ENCODE results near the gene IFNK.
A peak's percentile ranks its signal among the peaks of the same experiment; 100 is the strongest.
"Not testable (repeated sequence)": the region's sequence is repeated elsewhere in the genome, so short reads cannot be mapped to it uniquely, and the experiment has no call there.

Gene IFNK, protein sequence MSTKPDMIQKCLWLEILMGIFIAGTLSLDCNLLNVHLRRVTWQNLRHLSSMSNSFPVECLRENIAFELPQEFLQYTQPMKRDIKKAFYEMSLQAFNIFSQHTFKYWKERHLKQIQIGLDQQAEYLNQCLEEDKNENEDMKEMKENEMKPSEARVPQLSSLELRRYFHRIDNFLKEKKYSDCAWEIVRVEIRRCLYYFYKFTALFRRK

DNA sequence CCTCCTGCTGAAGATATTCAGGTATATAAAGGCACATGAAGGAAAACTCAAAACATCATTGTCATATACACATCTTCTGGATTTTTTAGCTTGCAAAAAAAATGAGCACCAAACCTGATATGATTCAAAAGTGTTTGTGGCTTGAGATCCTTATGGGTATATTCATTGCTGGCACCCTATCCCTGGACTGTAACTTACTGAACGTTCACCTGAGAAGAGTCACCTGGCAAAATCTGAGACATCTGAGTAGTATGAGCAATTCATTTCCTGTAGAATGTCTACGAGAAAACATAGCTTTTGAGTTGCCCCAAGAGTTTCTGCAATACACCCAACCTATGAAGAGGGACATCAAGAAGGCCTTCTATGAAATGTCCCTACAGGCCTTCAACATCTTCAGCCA lies at the start of gene IFNK:
Gene IFNK, plus strand, starts transcription at position 55 of the 400 bp plus-strand sequence. Its CDS starts 47 bp downstream, at position 102.
- no peak for DNase-seq

DNA sequence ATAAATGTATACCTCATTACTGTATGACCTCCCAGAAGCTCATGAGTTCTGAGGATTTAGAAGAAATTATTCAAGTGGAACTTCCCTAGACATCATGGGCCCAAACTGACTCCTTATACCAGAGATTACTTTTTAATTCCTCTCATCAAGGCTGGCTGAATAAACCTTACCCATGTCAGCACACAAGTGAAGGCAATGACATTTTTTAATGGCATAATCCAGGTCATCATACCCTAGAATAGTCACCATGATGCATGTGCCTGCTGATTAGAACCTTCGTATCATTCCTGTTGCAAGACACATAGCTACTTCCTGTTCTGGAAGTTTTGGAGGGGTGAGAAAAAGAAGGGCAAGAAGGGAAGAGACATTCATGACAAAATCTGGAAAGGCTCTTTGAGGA lies 49.8 kb upstream of the IFNK start:
- no peak for DNase-seq

DNA sequence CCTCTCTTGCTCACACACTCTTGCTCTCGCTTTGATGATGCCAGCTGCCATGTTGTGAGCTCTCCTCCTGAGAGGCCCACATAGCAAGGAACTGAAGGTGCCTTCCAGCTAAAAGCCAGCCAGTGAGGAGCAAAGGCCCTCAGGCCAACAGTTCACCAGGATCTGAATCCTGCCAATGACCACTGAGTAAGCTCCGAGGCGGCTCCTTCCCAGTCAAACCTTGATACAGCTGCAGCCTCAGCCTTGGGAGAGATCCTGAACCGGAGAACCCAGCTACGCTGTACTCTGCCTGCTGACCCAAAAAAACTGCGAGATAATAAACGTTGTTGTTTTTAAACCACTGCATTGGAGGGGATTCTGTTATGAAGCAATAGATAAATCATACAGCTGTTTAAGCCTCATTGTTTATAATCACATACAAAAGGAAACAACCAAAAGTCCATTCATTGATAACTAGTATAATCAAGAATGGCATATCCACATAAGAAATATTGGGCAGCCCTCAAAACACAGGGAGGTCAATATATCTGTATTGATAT lies 49.0 kb upstream of the IFNK start:
- DNase-seq: no peak

GRCh38 chr9:27476870-27477515 lies 47.1 kb upstream of the IFNK start:
- no peak for DNase-seq

GRCh38 chr9:27478322-27478721 lies 45.8 kb upstream of the IFNK start:
- DNase-seq: no peak

- DNase-seq: no peak
Measured at GRCh38 chr9:27482709-27483108, 41.4 kb upstream of the IFNK start.

- no peak for DNase-seq
Measured at GRCh38 chr9:27483576-27483975, 40.5 kb upstream of the IFNK start.

DNA sequence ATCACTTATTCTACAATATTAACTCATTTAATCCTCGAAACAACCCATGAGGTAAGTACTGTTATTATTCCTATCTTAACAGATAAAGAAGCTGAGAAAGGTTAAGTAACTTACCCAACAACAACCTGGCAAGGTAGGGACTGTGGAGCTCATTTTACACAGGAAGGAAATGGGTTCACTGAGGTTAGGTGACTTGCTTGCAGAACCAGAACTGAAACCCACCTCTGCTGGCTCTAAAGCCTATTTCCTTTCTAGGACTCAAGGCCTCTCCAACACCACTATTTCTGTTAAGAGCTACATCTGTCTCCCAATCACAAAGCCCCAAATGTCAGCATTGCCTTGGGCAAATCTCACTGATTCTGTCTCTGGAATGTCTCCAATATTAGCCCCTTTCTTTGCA lies 38.9 kb upstream of the IFNK start:
- DNase-seq: peak; percentile 6 to 22

DNA sequence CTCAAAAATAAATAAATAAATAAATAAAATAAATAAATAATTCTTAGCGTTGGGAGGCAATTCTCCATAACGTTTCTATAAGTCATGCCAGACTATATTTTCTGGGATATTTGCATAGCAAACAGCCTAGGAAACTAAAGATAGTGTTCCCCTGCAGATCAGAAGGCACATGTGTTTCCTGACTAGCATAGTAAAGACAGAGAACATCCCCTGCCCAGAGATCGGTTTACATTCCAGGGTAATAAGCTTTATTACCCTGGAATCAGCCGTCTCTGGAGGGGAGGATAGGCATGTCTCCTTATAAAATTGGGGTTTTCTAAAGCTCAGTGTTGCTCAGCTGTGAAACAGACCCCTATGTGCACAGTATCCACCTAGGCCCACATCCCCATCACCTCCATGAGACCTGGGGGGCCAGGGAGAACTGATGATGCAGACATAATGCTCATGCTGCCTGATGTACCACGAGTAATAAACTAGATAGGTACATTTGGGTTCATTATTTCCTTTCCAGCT lies 36.9 kb upstream of the IFNK start:
- no peak for DNase-seq

- no peak for DNase-seq
Measured at GRCh38 chr9:27487927-27488326, 36.2 kb upstream of the IFNK start.

DNA sequence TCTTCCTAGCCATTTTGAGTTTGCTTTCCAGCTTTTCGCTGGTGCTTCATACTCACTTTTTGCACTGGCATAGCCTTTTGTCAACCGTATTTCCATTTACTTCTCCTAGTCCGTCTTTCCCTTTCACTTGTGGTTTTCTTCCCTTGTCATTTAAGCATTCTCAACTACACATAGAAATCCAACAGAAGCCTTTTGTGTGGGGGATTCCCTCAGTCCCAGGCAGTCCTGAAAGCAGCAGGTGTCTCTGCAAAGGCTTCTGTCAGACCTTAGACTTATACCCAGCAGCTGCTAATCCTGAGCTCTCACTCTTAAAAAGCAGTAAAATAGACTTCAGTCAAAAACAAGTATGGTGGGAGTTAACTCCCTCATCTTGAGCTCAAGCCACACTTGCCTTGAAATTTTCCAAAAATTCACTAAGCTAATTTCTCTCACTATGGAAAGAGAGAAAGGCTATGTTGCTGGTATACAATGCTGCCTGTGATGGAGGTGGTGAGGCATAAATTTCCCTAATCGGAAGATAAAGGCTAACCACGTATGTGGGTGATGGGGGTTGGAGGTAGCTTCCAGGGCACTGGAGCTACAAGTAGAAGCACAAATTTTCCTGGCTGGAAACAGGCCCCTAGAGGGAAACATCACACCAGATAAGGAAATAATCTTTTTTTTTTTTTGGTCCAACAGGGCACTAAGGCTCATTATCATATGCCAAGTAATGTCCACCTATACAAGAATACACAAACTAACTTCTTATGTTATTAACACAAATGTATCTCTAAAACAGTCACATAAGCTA lies 34.8 kb upstream of the IFNK start:
- DNase-seq: no peak

DNA sequence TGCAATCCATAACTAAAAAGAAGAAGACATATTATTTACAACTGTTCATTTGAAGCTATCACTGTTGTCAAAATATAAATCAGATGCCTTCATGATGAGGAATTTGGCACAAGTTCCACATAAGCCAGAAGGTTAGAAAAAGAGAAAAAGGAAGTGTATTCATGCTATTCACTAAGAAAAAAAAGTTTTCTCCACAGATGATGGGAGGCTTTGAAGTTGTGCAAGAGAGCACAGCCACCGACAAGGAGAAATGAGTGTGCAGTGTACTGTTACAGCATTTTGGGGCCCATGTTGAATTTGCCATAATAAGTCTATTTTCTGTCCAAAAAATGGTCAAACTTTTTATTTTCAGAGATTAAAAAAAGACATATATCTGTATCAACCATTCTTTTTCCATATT lies 32.9 kb upstream of the IFNK start:
- peak in 1 of 2 donors; percentile 4 for DNase-seq

DNA sequence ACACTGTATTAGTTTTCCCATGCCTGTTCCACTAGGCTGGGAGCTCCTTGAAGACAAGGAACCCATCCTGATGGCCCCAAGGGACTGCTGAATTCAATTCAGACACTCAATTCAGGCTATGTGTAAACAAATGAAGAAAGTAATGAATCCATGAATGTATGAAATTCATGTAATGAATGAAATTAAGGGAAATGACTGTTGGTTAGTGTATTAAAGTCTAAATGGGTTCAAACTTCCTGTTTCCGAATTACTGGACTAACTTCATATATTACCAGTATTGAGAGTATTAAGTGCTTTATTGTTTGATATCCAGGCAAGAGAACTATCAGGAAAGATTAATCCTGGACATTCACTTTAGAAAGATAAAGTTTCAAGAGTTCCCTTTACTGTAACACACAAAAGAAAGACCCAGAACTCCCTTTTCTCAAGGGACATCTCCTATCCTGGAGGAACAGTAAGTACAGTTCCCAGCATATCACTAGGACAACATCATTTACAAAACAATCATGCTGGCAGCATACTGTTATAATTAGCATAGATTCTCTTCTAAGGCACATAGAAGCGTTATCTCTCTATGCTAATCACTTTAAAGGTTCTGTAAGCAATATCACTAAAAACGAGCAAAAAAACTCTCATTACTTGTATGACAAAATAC lies 28.5 kb upstream of the IFNK start:
- DNase-seq: no peak

- DNase-seq: no peak
Measured at GRCh38 chr9:27496135-27496504, 28.0 kb upstream of the IFNK start.

DNA sequence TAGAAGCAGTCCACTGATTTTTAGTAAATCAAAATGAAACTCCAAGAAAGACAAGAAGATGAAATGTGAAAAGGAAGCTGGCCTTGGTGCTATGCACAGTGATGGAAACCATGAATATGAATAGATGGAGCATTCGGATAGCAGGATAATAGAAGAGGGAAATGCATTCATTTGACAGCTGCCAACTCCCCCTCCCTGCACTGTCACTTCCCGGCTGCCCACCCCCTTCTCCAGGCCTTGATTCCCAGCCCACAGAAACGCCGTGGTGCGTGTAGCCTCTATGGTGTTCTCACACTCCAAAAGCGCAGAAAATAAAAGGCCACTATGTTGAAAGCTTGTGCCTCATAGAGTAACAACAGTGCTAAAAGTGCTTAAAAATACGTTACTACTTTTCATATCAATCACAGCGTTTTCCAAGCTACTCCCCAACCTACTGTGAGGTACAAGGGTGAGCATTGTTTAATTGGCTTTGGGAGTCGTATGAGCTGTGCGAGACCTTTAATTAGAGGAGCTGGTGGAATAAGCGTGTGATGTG lies 26.1 kb upstream of the IFNK start:
- no peak for DNase-seq

DNA sequence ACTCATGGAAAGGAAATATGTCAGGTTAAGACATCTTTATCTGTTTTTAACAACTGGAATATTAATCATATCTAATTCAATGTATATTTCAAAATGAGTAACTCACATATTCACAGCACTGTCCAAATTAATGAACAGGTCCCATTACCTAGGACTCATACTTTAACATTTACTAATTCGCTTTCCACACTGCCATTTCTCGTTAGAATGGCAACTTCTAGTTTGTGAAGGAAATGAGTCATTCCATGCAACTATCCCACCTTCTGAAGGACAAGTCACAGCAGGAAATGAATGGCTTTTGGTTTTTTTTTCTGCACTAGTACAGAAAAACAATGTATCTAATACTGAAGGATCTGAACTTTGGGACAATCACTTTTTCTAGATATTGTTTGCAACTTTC lies 24.6 kb upstream of the IFNK start:
- DNase-seq: no peak

DNA sequence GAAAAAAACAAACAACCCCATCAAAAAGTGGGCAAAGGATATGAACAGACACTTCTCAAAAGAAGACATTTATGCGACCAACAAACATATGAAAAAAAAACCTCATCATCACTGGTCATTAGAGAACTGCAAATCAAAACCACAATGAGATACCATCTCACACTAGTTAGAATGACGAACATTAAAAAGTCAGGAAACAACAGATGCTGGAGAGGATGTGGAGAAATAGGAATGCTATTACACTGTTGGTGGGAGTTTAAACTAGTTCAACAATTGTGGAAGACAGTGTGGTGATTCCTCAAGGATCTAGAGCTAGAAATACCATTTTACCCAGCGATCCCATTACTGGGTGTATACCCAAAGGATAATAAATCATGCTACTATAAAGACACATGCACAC lies 23.2 kb upstream of the IFNK start:
- not testable (repeated sequence) for DNase-seq

DNA sequence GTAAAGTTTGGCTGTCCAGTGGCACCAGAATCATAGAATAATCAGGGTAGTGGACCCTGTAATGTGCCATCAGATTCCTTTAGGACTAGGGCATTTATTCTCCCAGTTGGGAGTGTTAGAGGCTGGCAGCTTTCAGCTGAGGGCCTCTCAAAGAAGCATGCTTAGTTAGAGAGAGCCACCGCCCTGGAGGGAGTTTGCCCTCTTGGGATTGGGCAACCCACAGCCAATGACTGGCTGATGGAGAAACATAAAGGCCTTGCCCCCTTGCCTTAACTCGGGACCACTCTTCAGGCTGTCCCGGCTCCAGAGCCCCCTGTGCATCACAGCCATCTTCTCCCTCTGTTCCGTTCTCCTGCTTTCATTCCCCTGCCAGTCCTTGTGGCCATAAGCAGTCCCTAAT lies 20.5 kb upstream of the IFNK start:
- no peak for DNase-seq

DNA sequence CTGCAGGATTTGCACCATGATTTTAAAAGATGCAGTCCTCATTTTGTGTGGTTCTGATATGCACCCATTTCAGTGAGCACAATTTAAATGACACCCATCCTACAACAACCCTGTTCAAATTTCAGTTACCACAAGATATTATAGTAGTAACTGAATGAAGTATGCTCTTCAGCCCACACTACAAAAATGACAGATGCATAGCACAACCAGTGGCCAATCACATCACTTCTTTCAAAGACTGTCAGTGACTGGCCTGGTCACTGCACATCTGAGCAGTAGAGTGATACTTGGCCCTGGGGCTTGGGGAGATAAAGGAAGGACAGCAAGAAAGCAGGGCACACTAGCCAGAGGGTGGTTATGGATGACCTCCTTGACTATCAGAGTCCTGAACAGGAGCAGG lies 19.8 kb upstream of the IFNK start:
- no peak for DNase-seq

DNA sequence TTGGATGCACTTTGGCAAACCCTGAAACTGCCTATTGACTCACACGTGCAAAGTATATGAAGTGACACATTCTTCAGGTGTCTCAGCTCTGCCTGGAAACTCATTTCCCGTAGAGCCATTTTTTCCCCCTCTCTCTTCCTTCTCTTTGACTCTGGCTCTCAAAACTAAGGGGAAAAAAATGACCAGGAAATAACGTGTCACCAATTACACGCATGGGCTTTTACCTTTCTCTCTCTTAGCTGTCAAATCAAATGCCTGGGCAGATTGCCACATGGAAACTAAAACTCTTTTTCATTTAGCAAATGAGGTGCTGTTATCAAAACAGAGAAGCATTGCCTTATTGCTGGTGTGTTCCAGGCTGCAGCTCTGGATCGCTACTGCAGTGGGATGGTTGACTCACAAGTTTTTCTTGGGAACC lies 18.3 kb upstream of the IFNK start:
- no peak for DNase-seq

DNA sequence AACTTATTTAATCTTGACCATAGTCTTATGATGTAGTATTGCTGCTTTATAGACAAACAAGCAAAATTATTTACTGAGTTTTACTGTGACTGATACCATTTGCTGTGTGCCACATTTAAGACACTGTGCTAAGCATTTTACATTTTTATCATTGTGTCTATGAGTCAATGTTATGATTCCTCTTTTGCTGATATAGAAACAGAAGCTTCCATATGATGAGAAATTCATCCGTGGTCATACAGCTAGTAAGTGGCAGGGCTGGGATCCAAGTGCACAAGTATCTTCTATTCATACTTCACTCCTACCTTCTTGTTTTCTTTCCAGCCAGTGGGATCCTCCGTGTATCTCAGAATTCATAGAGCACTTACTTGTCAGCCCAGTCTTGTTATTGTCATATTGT lies 17.1 kb upstream of the IFNK start:
- no peak for DNase-seq

DNA sequence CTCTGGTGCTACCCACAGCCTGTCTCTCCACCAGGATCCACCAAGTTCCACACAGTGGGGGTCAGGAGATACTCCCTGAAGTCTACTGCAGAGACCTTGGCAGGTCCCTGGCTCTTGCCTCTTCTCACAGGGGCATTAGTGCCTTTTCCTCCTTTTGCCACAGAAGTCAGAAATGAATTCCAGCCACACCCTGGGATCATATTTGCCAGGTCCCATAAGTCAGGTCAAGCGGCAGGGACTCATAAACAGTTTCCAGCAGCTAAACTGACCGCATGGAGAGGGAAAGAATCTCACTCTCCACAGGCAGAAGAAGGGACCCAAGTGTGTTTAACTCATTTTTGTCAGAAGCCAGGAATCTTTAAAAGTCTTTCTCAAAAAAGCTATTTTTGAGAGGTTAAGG lies 13.3 kb upstream of the IFNK start:
- DNase-seq: no peak

- no peak for DNase-seq
Measured at GRCh38 chr9:27511771-27512170, 12.3 kb upstream of the IFNK start.
